HG03175 (cell line): Measurements from ENCODE around the gene MSRB1.

ENCODE experiments used
- ATAC-seq: cut with Tn5 transposase; IDR thresholded peaks from one replicate; pipeline ENCODE4 v1.9.1; 2021; ENCODE audit warnings: mild to moderate bottlenecking, moderate library complexity; ENCODE audit not compliant: unreplicated experiment

MSRB1 gene, protein sequence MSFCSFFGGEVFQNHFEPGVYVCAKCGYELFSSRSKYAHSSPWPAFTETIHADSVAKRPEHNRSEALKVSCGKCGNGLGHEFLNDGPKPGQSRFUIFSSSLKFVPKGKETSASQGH

DNA sequence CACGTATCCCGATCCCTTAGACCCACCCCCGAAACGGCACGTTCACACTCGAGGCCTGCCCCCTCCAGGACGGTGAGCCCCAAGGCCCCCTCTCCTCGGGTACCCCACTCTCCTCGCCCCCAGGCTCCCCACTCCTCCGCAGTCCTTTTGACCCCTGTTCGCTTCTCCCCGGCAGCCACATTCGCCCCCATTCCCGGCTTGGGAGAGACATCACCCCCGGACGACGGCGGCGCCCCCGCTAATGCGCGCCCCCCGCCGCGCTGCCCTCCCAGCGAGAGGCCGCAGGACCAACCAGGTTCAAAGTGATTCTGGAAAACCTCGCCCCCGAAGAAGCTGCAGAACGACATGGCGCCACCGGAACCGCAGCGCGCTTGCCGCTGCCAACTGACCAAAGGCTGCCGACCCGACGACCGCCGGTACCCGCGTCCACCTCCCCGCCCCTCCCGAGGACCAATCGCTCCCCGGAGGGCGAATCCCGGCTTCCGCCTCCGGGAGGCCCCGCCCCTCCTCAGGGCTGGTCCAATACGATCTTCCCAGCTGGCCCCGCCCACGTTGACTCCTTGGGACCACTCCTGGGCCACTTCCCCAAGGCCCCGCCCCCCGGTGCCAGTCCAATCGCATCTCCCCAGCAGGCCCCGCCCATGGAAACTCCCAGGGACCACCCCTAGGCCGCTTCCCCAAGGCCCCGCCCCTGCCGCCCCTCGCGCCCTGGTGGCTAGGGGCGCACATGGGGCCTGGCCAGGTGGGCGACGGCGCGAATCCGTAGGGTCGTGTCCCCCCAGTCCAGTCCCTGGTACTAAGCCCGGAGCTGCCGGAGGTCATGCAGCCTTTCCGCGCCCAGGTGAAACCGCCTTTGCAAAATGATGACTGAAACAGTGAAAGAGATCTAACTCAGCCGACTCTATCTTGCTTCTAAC, at the start of gene MSRB1:
MSRB1 (minus strand) TSS at position 390 of the 917 bp plus-strand sequence; CDS start at position 347, 43 bp downstream.
- ATAC-seq = peak; percentile 94

DNA sequence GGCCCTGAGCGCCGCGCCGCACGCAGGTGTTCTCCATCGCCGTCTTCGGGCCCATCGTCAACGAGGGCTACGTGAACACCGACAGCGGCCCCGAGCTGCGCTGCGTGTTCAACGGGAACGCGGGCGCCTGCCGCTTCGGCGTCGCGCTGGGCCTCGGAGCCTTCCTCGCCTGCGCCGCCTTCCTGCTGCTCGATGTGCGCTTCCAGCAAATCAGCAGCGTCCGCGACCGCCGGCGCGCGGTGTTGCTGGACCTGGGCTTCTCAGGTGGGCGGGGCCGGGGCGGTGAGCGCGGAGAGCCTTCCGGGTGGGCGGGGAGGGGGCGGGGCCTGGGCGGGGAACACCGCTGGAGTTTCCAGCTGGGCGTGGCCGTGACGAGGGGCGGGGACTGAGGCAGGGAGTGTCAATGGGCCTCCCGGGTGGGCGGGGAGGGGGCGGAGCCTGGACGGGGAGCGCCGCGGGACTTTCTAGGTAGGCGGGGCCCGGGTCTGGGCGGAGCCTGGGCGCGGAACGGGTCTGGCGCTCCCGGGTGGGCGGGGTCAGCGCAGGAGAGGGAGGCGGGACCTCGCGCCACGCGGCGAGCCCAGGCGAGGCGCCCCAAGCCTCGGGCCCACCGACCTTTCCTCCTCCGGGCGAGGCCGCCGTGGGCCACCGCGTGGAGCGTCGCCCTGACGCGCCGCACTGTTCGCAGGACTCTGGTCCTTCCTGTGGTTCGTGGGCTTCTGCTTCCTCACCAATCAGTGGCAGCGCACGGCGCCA, 49.1 kb upstream of the MSRB1 start:
- peak; percentile 48 for ATAC-seq

DNA sequence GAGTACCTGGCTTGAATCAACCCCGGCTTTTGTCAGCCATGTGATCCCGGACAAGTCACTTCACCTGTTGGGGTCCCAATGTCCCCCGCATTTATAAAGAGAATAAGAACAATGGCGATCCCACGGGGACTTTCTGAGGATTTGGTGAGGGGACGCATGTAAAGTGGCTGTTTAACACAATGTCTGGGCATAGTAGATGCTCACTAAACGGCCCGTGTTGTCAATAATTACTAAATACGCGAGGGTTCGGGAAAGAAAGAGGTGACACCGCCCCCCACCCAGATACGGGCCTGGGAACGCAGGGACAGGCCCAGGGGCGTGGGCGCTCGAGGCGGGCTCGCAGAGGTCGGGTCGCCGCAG, 48.6 kb upstream of the MSRB1 start:
- ATAC-seq = no peak

DNA sequence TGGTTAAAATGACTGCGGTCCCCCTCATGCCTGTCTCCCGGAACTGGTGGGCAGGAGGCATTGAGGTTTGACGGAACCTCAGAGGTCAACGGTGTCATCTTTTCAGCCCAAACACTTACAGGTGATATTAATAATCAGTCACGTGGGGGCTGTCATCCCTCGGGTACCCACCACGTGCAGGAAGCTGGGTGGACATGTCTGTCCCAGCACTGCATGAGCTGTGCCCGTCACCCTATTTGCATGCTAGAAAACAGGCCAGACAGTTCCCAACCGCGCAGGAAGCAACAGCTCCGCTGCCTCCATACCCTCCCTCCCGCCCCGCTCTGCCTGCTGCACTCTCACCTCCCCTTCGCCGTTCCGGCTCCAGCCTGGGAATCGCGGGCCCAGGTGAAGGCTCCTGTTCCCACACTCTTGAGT, 48.1 kb upstream of the MSRB1 start:
- ATAC-seq = peak; percentile 46

DNA sequence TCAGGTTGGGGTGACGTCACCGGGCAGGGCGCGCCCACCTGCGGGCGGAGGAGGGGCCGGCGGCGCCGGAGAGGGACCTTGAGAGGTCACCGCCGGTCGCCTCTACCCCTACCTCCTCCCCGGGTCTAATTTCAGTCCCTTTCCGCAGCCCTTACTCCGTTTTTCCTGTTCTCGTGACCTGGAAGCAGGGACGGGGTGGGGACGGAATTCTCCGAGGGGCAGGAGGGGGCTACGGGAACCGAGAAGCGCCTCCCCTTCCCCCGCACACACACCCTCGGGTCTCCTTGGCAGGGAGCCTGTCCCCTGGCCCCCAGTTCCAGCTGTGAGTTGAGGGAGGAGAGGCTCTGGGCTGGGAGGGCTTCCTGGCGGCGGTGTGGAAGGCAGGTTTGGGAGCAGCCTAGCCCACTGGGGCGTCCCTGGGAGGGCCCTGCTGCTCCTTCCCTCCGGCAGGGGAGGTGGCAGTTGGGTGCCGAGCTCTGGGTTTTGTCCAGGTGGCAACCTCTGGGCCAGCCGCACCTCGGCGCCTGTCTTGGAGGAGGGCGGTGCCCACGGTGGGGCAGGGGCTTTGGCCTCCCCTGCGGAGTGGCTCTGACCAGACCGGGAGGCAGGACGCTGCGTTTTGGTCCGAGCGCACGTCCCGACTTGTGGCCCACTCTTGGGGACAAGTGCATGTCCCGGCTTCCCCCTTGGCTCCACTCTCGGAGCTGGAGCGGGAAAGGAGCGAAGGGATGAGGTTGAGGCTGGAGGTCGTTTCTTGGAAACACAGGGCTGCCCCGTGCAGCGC, 47.5 kb upstream of the MSRB1 start:
- no peak for ATAC-seq

DNA sequence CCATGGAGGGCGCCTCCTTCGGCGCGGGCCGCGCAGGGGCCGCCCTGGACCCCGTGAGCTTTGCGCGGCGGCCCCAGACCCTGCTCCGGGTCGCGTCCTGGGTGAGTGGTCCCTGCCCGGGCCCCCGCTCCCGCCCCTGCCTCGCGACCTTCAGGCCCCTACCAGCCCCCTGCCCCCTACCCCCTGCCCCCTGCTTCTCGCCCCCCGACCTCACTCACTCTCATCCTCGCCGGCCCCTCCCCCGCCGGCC, 47.0 kb upstream of the MSRB1 start:
- no peak for ATAC-seq

DNA sequence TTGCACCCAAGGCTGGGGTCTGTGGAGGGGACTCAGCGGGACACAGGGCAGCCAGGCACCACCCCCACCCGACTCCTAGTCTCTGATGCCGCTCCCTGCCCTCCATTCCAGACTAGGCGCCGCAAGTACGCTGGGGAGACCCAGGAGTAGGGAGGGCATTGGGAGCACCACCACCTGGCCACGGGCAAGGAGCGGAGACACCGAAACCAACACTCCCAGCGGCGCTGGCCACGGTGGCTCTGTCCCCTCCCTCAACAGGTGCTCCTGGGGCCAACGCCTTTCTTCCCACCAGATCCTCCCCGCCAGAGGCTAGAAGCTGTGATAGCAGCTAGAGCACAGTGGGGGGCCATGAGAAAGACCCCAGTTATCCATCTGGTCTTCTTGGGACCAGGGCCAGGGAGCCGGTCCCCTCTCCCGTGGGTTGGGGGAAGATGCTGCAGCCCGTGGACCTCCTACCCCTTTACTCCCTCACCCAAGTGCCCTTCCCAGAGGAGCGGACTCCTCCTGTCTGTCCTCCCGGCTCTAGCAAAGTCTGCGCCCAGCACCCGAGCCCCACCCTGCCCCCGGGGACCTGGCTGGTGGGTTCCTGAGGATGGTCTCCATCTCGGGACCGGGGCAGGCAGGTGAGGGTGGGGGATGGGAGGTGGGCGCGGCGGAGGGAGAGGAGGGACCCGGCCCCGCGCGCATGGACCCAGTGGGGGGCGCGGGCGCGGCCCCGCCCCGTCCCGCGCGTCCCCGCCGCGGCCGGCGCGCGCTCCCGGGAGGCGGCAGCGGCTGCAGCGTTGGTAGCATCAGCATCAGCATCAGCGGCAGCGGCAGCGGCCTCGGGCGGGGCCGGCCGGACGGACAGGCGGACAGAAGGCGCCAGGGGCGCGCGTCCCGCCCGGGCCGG, 46.5 kb upstream of the MSRB1 start, which contains the start of gene SYNGR3:
SYNGR3 (plus strand) TSS at position 762 of the 892 bp plus-strand sequence. CDS start 133 bp downstream, outside the sequence.
- no peak for ATAC-seq

DNA sequence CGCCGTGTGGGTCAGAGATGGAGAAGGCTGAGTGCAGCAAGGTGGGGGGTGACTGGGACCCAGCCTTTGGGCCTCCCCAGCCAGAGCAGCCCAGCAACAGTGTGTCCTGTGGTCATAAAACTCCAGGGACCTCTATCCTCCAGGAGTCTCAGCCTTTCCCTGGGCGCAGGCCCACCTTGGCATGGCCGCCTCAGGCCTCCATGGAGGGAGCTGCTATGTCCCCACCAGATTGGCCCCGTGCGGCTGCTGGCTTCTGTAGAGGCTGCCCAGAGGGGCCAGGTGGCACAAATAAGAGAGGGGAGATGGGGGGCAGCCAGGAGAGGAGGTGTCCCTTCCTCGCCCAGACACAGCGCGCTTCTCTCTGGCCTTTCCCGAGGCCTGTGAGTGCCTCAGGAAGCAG, 44.2 kb upstream of the MSRB1 start:
- no peak for ATAC-seq

DNA sequence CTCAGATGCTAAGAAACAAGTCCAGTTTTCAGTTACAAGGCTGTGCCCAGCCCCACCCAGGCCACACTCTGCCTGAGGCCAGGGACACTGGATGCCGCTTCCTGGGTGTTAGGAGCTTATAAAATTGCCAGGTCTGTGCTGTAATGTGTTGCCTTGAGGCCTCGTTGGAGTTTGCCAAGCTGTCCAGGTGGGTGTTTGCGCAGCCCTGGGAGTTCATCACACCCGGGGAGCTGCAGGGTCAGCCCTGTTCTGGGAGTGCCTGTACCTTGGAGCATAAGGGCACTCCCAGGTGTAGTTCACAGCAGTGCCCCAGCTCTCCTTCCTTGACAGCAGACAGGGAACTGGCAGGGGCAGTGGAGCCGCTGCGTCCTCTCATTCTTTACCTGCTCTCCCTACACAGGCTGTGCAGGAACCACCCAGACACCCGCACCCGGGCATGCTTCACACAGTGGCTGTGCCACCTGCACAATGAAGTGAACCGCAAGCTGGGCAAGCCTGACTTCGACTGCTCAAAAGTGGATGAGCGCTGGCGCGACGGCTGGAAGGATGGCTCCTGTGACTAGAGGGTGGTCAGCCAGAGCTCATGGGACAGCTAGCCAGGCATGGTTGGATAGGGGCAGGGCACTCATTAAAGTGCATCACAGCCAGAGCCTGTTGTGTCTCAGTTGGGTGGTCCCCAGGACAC, 42.6 kb upstream of the MSRB1 start:
- no peak for ATAC-seq

DNA sequence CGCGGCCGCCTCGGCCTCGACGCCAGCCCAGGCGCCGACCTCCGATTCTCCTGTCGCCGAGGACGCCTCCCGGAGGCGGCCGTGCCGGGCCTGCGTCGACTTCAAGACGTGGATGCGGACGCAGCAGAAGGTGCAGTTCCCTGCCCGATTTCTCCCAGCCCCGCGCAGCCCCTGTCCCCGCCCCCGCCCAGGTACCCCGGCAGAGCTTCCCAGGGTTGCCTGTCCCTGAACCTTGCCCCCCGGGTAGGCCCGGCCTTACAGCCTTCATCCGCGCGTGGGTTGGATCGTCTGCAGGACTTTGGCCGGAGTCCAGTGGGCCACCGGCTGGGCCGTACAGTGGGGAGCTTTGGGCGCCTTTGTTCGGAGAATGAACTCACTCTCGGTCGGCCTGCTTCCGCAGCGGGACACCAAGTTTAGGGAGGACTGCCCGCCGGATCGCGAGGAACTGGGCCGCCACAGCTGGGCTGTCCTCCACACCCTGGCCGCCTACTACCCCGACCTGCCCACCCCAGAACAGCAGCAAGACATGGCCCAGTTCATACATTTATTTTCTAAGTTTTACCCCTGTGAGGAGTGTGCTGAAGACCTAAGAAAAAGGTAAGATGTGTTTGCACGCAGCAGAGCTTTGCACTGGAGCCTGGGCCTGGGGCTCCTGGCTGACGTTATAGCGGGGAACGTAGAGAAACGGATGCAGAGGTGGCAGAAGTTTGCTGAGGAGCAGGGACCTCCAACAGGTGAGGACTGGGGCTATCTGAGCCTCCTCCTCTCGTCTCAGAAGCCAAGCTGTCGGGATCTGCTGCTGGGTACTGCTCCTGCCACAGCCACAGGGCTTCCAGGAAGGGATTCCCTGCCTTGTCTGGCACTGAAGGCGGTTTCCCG, 41.6 kb upstream of the MSRB1 start:
- ATAC-seq = peak; percentile 4

DNA sequence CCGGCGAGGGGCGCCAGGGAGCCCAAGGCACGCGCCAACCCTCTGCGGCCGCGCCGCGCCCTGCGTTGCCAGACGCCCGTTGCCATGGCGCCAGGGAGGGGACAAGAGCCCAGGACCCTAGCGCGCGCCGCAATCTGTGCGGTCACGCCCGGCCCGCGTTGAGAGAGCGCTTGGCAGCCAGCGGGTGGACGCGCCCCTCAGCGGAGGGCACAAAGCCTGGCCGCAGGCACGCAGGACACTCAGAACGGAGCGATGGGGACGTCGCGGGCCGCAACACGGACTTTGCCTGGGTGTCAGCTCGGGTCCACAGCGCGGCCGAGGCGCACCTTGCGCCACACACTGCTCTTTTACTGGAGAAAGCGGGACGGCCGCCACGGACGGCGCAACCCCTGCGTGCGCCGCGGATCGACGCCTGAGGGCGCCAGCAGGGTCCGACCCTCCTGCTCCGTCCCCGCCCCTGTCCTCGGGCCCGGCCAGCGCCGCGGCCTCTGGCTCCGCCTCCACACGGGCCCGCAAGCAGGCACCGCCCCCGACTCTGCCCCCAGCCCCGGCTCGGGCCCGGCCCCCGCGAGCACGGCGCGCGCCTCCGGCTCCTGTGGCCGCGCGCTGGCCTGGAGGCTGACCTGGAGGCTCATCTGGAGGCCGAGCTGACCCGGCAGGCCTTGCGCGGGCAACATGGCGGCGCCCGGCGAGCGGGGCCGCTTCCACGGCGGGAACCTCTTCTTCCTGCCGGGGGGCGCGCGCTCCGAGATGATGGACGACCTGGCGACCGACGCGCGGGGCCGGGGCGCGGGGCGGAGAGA, 40.7 kb upstream of the MSRB1 start, which contains the start of gene GFER:
GFER (plus strand) TSS at position 650 of the 803 bp plus-strand sequence; CDS start at position 676, 26 bp downstream.
- peak; percentile 78 for ATAC-seq

DNA sequence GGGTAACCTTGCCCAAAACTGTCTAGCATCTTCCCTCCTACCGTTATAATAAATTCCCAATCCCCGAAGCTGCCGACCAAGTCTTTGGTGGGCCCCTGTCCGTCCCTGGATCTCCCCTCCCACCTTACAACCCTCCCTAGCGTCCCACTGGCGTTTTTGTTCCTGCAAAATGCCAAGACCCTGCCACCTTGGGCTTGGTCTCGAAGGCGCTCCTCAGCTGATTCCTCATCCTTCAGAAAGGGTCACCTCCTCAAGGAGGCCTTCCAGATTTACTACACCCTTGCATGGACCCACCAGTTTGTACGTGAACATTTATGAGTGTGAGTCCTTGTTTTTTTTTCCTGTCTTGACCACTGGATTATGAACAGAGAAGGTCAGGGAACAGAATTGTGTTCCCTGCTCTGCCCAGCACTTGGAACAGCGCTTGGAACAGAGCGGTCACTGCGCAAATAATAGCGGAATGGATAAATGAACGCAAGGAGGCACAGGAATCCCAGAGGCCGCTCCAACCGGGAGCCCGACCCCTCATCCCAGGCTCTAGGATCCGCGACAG, 40.1 kb upstream of the MSRB1 start:
- no peak for ATAC-seq

DNA sequence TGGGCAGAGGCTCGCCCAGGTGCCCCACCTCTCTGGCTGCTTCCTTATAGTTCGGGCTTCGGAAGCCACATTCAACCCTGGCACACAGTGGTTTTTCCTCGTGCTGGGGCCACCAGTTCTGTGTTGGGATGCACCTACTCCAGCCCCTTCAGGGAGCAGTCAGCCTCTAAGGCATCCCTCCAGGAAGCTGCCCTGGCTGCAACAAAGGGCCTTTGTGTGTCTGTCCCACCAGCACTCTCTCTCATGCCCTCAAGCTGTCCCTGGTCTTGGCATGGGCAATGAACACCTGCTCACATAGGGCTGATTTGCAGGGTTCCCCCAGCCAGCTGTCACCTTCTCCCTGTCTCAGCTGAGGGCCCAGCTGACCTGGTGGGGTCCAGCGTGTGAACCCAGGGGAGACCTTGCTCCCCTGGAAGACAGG, 39.0 kb upstream of the MSRB1 start:
- no peak for ATAC-seq

DNA sequence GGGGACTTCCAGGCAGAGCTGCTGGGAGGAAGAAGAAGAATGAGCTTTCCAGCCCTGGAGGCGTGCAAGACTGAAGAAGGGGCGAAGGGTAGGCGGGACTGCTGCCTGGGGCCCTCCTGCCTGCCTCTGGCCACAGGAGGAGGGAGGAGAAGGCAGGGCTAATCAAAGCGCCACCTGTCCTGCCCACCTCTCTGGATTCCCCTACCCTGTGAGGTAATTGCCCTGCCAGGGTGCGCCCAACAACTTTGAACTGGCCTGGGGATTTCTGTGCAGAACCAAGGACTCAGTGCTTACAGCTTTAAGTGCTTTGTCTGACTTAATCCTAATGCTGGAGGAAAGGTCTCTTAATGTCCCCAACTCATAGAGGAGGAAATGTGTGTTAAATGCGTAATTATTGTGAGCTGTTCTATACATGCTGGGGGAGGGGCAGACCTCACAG, 38.4 kb upstream of the MSRB1 start, which contains the start of gene NOXO1:
NOXO1 (minus strand) TSS at position 72 of the 439 bp plus-strand sequence. CDS start 290 bp downstream, outside the sequence.
- no peak for ATAC-seq

DNA sequence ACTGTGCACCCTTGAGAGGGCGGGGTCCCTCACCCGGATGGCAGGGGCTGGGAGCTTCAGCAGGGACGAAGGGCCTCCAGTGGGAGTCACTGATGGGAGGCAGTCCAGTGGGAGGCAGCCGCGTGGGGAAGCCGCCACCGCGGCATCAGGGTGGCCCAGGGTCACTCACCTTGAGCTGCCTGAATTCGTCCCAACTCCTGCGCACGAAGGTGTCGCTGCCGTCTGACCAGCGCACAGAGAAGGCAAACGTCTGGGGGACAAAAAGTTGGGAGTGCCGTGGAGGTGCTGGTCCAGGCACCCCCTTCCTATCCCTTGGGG, 37.7 kb upstream of the MSRB1 start:
- ATAC-seq = no peak

DNA sequence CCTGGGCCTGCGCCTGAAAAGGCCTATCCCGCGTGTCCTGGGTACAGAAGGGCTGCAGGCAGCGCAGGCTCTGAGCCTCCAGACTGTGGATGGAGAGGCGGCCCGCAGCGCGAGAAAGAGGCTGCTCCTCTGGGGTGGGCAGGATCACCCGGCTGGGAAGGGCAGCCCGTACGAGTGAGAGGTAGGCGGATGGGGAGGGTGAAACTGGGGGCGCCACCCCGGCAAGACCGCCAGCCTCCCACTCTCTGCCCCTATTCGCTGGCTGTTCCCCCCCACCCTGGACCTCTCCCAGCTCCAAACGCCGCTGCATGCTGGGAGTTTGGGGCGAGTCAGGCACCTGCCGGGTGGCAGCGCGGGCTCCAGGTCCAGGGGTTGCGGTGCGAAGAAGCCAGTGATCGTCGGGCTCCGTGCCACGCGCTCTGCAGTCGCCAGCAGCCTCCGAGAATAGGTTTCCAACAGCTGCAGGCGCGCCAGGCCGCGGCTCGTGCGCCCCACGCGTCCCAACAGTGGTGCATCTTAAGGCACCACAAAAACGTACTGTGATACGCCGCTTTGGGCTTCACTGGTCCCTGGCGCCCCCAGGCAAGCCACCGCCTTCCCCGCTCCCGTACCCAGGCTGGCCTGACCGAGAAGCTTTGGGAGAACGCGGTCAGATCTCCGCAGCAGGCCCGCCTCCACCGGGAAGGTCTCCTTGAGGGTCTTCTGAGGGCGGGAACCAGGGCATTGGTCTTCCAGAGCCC, 37.2 kb upstream of the MSRB1 start:
- ATAC-seq = no peak
